Right atrium auricular region (tissue), 2 donors: Measurements from ENCODE around the gene ABCA9. TPM values are rescaled to one million over a fixed set of nuclear protein-coding genes. Genes with fewer than 3 reads are reported as not detected.

Experiments used
- DNase-seq: peaks from one replicate; pipeline ENCODE4 v3.0.0-alpha.2; 2019; ENCODE audit warnings: low spot score
- H3K27ac ChIP-seq, 2 donors: fragments of 200-600 bp; sonication (generic); 1 replicate in 1 of 2; 2 replicates in 1 of 2; pipeline ENCODE4 v1.5.1; 2016 to 2019
- H3K27me3 ChIP-seq, 2 donors: fragments of 200-600 bp; sonication (generic); one replicate each; pipeline versions ENCODE4 v1.5.1 to v1.6.0; 2017 to 2019
- H3K36me3 ChIP-seq: fragments of 200-600 bp; sonication (generic); one replicate; pipeline ENCODE4 v1.5.1; 2016
- H3K4me1 ChIP-seq, 2 donors: fragments of 200-600 bp; sonication (generic); one replicate each; pipeline versions ENCODE4 v1.5.1 to v1.6.0; 2017 to 2019
- H3K4me3 ChIP-seq, 2 donors: fragments of 200-600 bp; sonication (generic); 1 replicate in 1 of 2; 2 replicates in 1 of 2; pipeline ENCODE4 v1.5.1; 2017 to 2019; ENCODE audit warnings: mild to moderate bottlenecking in 1 of 2, moderate library complexity in 1 of 2
- H3K9me3 ChIP-seq, 2 donors: fragments of 200-600 bp; sonication (generic); one replicate each; pipeline ENCODE4 v1.5.1; 2019
- CTCF ChIP-seq, 2 donors: fragments of 200-600 bp; sonication (generic); IDR thresholded peaks; one replicate each; pipeline ENCODE4 v1.5.1; 2019; ENCODE audit warnings: antibody characterized with exemption in 2 of 2
- total RNA-seq, 2 donors: library from RNA; depleted of rRNA; stranded (reverse); fragments of >200 nt; gene quantifications; one replicate each; pipeline ENCODE4 v1.1.0, GENCODE V29; 2016

The ABCA9 gene
- total RNA-seq, 2 donors from 2014 or later, result 11.3 to 11.8 TPM

- Histone ChIP-seq H3K9me3 (peaks cover 0 to 34% of the 10 kb centered on the region in 2 donors), H3K4me3 (no peak overlapping the region), H3K27ac (no peak overlapping the region), H3K36me3 (peaks cover 8% of the 10 kb centered on the region), H3K27me3 (no peaks in the 10 kb centered on the region), H3K4me1 (no peaks in the 10 kb centered on the region)
- no peak for DNase-seq
- TF ChIP-seq CTCF (IDR thresholded peaks at IDR 0.05), result no peak
Observed at GRCh38 chr17:69057280-69057679, 3.4 kb downstream of the ABCA9 start.

- no peaks in the 10 kb centered on the region for H3K27me3 ChIP-seq
- TF ChIP-seq CTCF (IDR thresholded peaks at IDR 0.05), result no peak
- peaks cover 0 to 34% of the 10 kb centered on the region in 2 donors for H3K9me3 ChIP-seq
- H3K4me1 ChIP-seq, result no peaks in the 10 kb centered on the region
- peaks cover 8% of the 10 kb centered on the region for H3K36me3 ChIP-seq
- DNase-seq, result no peak
- H3K27ac ChIP-seq, result no peak overlapping the region
- H3K4me3 ChIP-seq, result no peak overlapping the region
Observed at GRCh38 chr17:69056179-69056823, 4.4 kb downstream of the ABCA9 start.

GRCh38 chr17:69055334-69055733 is 5.4 kb downstream of the ABCA9 start:
- DNase-seq, result no peak
- Histone ChIP-seq H3K9me3 (peaks cover 0 to 34% of the 10 kb centered on the region in 2 donors), H3K4me1 (no peaks in the 10 kb centered on the region), H3K36me3 (peaks cover 8% of the 10 kb centered on the region), H3K27me3 (no peaks in the 10 kb centered on the region), H3K27ac (no peak overlapping the region), H3K4me3 (no peak overlapping the region)
- TF ChIP-seq CTCF (IDR thresholded peaks at IDR 0.05), result no peak

GRCh38 chr17:69050999-69051775 is 9.5 kb downstream of the ABCA9 start:
- Histone ChIP-seq H3K9me3 (peaks cover 0 to 46% of the 10 kb centered on the region in 2 donors), H3K27ac (peak overlapping the region in 1 of 2 donors; percentile 57), H3K4me3 (no peak overlapping the region), H3K36me3 (peaks cover 10% of the 10 kb centered on the region), H3K4me1 (peaks cover 0 to 9% of the 10 kb centered on the region in 2 donors), H3K27me3 (no peaks in the 10 kb centered on the region)
- DNase-seq, result no peak
- no peak for TF ChIP-seq CTCF (IDR thresholded peaks at IDR 0.05)

GRCh38 chr17:69048634-69049033 is 12.1 kb downstream of the ABCA9 start:
- TF ChIP-seq CTCF (IDR thresholded peaks at IDR 0.05), result no peak
- Histone ChIP-seq H3K4me3 (no peak overlapping the region), H3K27me3 (no peaks in the 10 kb centered on the region), H3K9me3 (peaks cover 0 to 26% of the 10 kb centered on the region in 2 donors), H3K4me1 (peaks cover 0 to 9% of the 10 kb centered on the region in 2 donors), H3K27ac (peak overlapping the region in 1 of 2 donors; percentile 79), H3K36me3 (peaks cover 10% of the 10 kb centered on the region)
- DNase-seq, result no peak
